Karpas-422 (cell line): Measurements from ENCODE around the gene SULT1C3. TPM values are rescaled to one million over a fixed set of nuclear protein-coding genes. Genes with fewer than 3 reads are reported as not detected.

ENCODE experiments used
- DNase-seq: peaks from one replicate; pipeline ENCODE4 v3.0.0-alpha.2; 2015
- H2AFZ ChIP-seq: fragments of 200-600 bp; sonication (generic); 2 replicates; pipeline ENCODE4 v1.6.1; 2014; ENCODE audit warnings: antibody characterized with exemption, low read length, mixed read lengths
- H3K27ac ChIP-seq: fragments of 200-600 bp; sonication (generic); 2 replicates; pipeline ENCODE4 v1.5.1; 2014; ENCODE audit warnings: mild to moderate bottlenecking, low read length, moderate library complexity
- H3K27me3 ChIP-seq: fragments of 200-600 bp; sonication (generic); 2 replicates; pipeline ENCODE4 v1.6.1; 2014; ENCODE audit warnings: low read length, mixed read lengths
- H3K36me3 ChIP-seq: fragments of 200-600 bp; sonication (generic); 2 replicates; pipeline ENCODE4 v1.6.1; 2014; ENCODE audit warnings: low read length, mixed read lengths; ENCODE audit not compliant: insufficient read depth
- H3K4me1 ChIP-seq: fragments of 200-600 bp; sonication (generic); 2 replicates; pipeline ENCODE4 v1.6.1; 2014; ENCODE audit warnings: mild to moderate bottlenecking, low read length, mixed read lengths
- H3K4me2 ChIP-seq: fragments of 200-600 bp; sonication (generic); 2 replicates; pipeline ENCODE4 v1.6.1; 2014; ENCODE audit warnings: low read length, low read depth, mild to moderate bottlenecking; ENCODE audit not compliant: poor library complexity, severe bottlenecking
- H3K4me3 ChIP-seq: fragments of 200-600 bp; sonication (generic); 2 replicates; pipeline ENCODE4 v1.5.1; 2014; ENCODE audit warnings: mild to moderate bottlenecking, antibody characterized with exemption, low read length, mixed read lengths
- H3K79me2 ChIP-seq: fragments of 200-600 bp; sonication (generic); 2 replicates; pipeline ENCODE4 v1.6.1; 2014; ENCODE audit warnings: mild to moderate bottlenecking, low read length, mixed read lengths
- H3K9ac ChIP-seq: fragments of 200-600 bp; sonication (generic); 2 replicates; pipeline ENCODE4 v1.6.0; 2014; ENCODE audit warnings: low read length
- H3K9me2 ChIP-seq: fragments of 200-600 bp; sonication (generic), shearing (Covaris generic); replicated peaks from 2 replicates; pipeline ENCODE4 v1.6.0; 2014; ENCODE audit warnings: mild to moderate bottlenecking, low read length, moderate library complexity; ENCODE audit not compliant: insufficient read depth
- H3K9me3 ChIP-seq: fragments of 300-700, 200-600 bp; sonication (generic); 2 replicates; pipeline ENCODE4 v1.6.1; 2014; ENCODE audit warnings: low read length, mixed read lengths
- H4K20me1 ChIP-seq: fragments of 200-600 bp; sonication (generic); 2 replicates; pipeline ENCODE4 v1.6.1; 2014; ENCODE audit warnings: mild to moderate bottlenecking, antibody characterized with exemption, low read length, low read depth; ENCODE audit not compliant: insufficient read depth
- total RNA-seq: library from RNA; depleted of rRNA; stranded (reverse); fragments of >200 nt; shearing (Covaris generic); gene quantifications from 2 replicates; pipeline ENCODE4 v1.2.3, GENCODE V29; 2014; ENCODE audit warnings: low replicate concordance

SULT1C3 gene
- total RNA-seq, 1 experiment from 2014 or later: not detected

GRCh38 chr2:108217211-108217610 lies 22.6 kb upstream of the SULT1C3 start:
- H3K9ac ChIP-seq: no peak overlapping the region
- H3K36me3 ChIP-seq: no peaks in the 10 kb centered on the region
- no peaks in the 10 kb centered on the region for H4K20me1 ChIP-seq
- H3K4me3 ChIP-seq: no peak overlapping the region
- H3K79me2 ChIP-seq: no peaks in the 10 kb centered on the region
- no peaks in the 10 kb centered on the region; the same call in 1 of the 2 replicates for H3K9me2 ChIP-seq
- no peaks in the 10 kb centered on the region for H3K4me1 ChIP-seq
- no peaks in the 10 kb centered on the region for H3K9me3 ChIP-seq
- DNase-seq: no peak
- H3K27ac ChIP-seq: no peak overlapping the region
- no peaks in the 10 kb centered on the region for H3K27me3 ChIP-seq
- H3K4me2 ChIP-seq: no peak overlapping the region
- H2AFZ ChIP-seq: no peak overlapping the region

DNA sequence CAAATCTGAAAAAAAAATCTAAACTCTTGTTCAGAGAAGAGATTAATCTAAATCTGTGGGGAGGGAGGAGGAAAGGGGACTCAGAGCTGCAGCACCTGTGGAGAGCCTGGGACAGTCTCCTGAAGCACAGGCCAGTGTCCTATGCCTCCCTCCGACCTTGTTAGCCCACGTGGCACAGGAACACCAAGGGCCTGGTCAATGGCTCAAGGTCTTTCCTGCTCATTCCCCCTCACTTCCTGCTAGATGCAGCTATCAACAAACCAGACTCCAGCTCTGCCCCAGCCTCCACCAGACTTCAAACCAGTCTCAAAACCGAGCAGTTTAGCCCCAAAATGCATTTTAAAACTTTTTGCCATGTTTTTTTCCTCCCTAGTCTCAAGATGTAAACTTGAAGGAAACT lies 20.1 kb upstream of the SULT1C3 start:
- no peaks in the 10 kb centered on the region for H3K79me2 ChIP-seq
- no peak overlapping the region for H3K4me3 ChIP-seq
- peaks cover 3% of the 10 kb centered on the region; the same call in 1 of the 2 replicates for H3K9me3 ChIP-seq
- H3K27ac ChIP-seq: no peak overlapping the region
- H3K36me3 ChIP-seq: no peaks in the 10 kb centered on the region
- H3K4me1 ChIP-seq: no peaks in the 10 kb centered on the region
- H3K9ac ChIP-seq: no peak overlapping the region
- H2AFZ ChIP-seq: no peak overlapping the region
- no peaks in the 10 kb centered on the region; the same call in 1 of the 2 replicates for H3K9me2 ChIP-seq
- no peaks in the 10 kb centered on the region for H4K20me1 ChIP-seq
- no peak overlapping the region for H3K4me2 ChIP-seq
- no peak for DNase-seq
- no peaks in the 10 kb centered on the region for H3K27me3 ChIP-seq

DNA sequence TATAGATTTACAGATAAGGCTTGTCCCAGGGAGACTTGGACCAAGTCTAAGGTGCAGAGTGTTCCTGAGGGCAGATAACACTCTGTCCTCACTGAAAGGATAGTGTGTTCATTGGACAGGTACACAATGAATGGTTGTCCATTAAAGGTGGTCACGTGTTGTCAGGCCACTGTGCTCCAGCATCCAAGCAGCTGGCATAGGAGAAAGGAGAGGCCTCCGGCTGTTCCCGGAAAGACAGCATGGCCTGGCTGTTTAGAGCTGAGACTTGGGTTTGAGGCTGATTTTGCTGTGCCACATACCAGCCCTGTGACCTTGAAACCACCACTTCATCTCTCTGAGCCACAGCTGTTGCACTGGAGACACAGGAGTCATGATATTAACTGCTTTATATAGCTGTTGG lies 19.6 kb upstream of the SULT1C3 start:
- Histone ChIP-seq H3K4me3 (no peak overlapping the region), H3K36me3 (no peaks in the 10 kb centered on the region), H3K4me1 (no peaks in the 10 kb centered on the region), H3K9me2 (no peaks in the 10 kb centered on the region; the same call in 1 of the 2 replicates), H3K79me2 (no peaks in the 10 kb centered on the region), H3K9me3 (peaks cover 3% of the 10 kb centered on the region; the same call in 1 of the 2 replicates), H3K9ac (no peak overlapping the region), H2AFZ (no peak overlapping the region), H4K20me1 (no peaks in the 10 kb centered on the region), H3K4me2 (no peak overlapping the region), H3K27ac (no peak overlapping the region), H3K27me3 (no peaks in the 10 kb centered on the region)
- no peak for DNase-seq

DNA sequence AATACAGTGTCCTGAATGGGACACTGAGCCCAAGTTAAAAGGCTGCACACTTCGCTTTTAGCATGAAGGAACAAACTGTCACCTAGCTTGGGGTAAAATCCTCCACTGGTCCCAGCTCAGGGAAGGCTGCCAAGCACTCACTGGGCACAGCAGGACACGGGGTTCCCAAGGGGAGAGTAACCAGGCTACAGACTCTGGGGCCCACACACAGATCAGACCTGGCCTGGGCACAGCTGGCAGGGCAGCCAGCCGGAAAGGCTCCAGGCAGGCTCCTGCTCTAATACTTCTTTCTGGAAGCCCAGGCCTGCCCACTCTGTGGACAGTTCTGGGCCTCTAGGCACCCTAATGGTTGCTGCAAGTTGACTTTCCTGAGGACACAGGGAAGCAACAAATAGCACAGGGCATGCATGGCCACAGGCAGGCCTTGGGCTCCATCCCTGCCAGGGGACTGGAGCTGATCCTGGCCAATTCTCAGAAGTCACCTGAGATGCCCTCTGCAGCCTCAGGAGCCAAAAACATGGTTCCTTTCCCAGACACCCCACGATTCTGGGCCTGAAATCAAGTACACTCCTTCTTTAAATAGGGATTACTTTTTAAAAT lies 18.7 kb upstream of the SULT1C3 start:
- no peaks in the 10 kb centered on the region for H3K79me2 ChIP-seq
- no peak overlapping the region for H3K9ac ChIP-seq
- no peaks in the 10 kb centered on the region for H3K4me1 ChIP-seq
- no peak overlapping the region for H3K27ac ChIP-seq
- no peak overlapping the region for H3K4me3 ChIP-seq
- no peaks in the 10 kb centered on the region for H3K27me3 ChIP-seq
- no peaks in the 10 kb centered on the region for H3K36me3 ChIP-seq
- peaks cover 3% of the 10 kb centered on the region; the same call in 1 of the 2 replicates for H3K9me3 ChIP-seq
- no peak for DNase-seq
- no peak overlapping the region for H2AFZ ChIP-seq
- H4K20me1 ChIP-seq: no peaks in the 10 kb centered on the region
- no peaks in the 10 kb centered on the region; the same call in 1 of the 2 replicates for H3K9me2 ChIP-seq
- H3K4me2 ChIP-seq: no peak overlapping the region

- peaks cover 3% of the 10 kb centered on the region; the same call in 1 of the 2 replicates for H3K9me3 ChIP-seq
Observed at GRCh38 chr2:108222261-108222660, 17.5 kb upstream of the SULT1C3 start.

DNA sequence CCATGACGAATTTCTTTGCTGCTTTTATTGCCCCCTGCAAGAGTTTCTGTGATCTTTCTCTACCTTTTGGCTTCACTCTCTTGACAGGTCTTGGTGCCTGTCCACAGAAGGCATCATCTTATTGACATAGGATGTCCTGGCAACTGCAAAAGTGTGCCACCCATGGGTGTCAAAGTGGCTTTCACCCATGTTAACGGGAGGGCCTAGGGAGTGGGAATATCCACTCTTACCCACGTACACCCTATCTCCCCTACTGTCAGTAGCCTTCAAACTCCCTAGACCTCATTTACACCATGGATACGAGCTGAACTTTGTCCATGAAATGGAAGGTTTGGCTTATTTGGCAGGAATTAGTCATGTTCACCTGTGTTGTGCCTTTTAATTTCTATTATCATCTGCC lies 16.2 kb upstream of the SULT1C3 start:
- Histone ChIP-seq H3K27ac (no peak overlapping the region), H3K27me3 (no peaks in the 10 kb centered on the region), H3K79me2 (no peaks in the 10 kb centered on the region), H4K20me1 (no peaks in the 10 kb centered on the region), H3K4me1 (no peaks in the 10 kb centered on the region), H3K9ac (no peak overlapping the region), H3K4me2 (no peak overlapping the region), H3K9me2 (no peaks in the 10 kb centered on the region), H3K9me3 (peaks cover 3% of the 10 kb centered on the region; the same call in 1 of the 2 replicates), H3K4me3 (no peak overlapping the region), H3K36me3 (no peaks in the 10 kb centered on the region), H2AFZ (no peak overlapping the region)
- no peak for DNase-seq

More at GRCh38 chr2:108222261-108222660, 17.5 kb upstream of the SULT1C3 start:
- DNase-seq: no peak
- Histone ChIP-seq H3K4me2 (no peak overlapping the region), H3K9ac (no peak overlapping the region), H3K27me3 (no peaks in the 10 kb centered on the region), H2AFZ (no peak overlapping the region), H3K36me3 (no peaks in the 10 kb centered on the region), H3K9me2 (no peaks in the 10 kb centered on the region; the same call in 1 of the 2 replicates), H3K4me1 (no peaks in the 10 kb centered on the region), H3K4me3 (no peak overlapping the region), H3K79me2 (no peaks in the 10 kb centered on the region), H3K27ac (no peak overlapping the region), H4K20me1 (no peaks in the 10 kb centered on the region)

GRCh38 chr2:108224022-108224421 lies 15.7 kb upstream of the SULT1C3 start:
- peaks cover 3% of the 10 kb centered on the region; the same call in 1 of the 2 replicates for H3K9me3 ChIP-seq
- no peaks in the 10 kb centered on the region for H3K36me3 ChIP-seq
- no peaks in the 10 kb centered on the region for H3K9me2 ChIP-seq
- no peak for DNase-seq
- H4K20me1 ChIP-seq: no peaks in the 10 kb centered on the region
- H3K79me2 ChIP-seq: no peaks in the 10 kb centered on the region
- H3K4me2 ChIP-seq: no peak overlapping the region
- H3K27me3 ChIP-seq: no peaks in the 10 kb centered on the region
- H3K9ac ChIP-seq: no peak overlapping the region
- no peak overlapping the region for H3K27ac ChIP-seq
- no peak overlapping the region for H3K4me3 ChIP-seq
- H3K4me1 ChIP-seq: no peaks in the 10 kb centered on the region
- no peak overlapping the region for H2AFZ ChIP-seq

- H3K36me3 ChIP-seq: no peaks in the 10 kb centered on the region
- DNase-seq: no peak
- no peak overlapping the region for H3K9ac ChIP-seq
Observed at GRCh38 chr2:108226564-108226963, 13.2 kb upstream of the SULT1C3 start.

More at GRCh38 chr2:108226564-108226963, 13.2 kb upstream of the SULT1C3 start:
- Histone ChIP-seq H3K4me1 (no peaks in the 10 kb centered on the region), H3K4me3 (no peak overlapping the region), H3K9me2 (no peaks in the 10 kb centered on the region), H2AFZ (no peak overlapping the region), H3K27me3 (no peaks in the 10 kb centered on the region), H3K4me2 (no peak overlapping the region), H3K79me2 (no peaks in the 10 kb centered on the region), H3K9me3 (peaks cover 3% of the 10 kb centered on the region; the same call in 1 of the 2 replicates), H4K20me1 (no peaks in the 10 kb centered on the region), H3K27ac (no peak overlapping the region)
